Body of pancreas (tissue), 4 donors: ENCODE data around the gene POLL.

Source experiments
- CTCF ChIP-seq, 7 experiments: fragments of 450-650 bp in 4 of 7; fragments of 200-600 bp in 3 of 7; sonication (generic) in 3 of 7; IDR thresholded peaks; one replicate each; pipeline ENCODE4 v1.5.1; 2016 to 2019; ENCODE audit warnings: antibody characterized with exemption in 7 of 7
- POLR2A ChIP-seq, 3 donors: fragments of 450-650 bp; IDR thresholded peaks; one replicate each; pipeline ENCODE4 v1.6.1; 2016; ENCODE audit warnings: antibody characterized with exemption in 3 of 3, mild to moderate bottlenecking in 2 of 3

GRCh38 chr10:101613646-101614045 lies 25.6 kb upstream of the POLL start:
- TF ChIP-seq CTCF (IDR thresholded peaks at IDR 0.05) = no peak
- TF ChIP-seq POLR2A (IDR thresholded peaks at IDR 0.05) = no peak
